Stimulated activated CD4-positive, alpha-beta T cell treated with anti-CD3 and anti-CD28 coated beads, Interleukin-12 subunit alpha, Interleukin-12 subunit beta, amount 100 ng/mL, for 24 hours (primary cell): ENCODE data around the gene PACS2.
"Not testable (repeated sequence)": the region's sequence is repeated elsewhere in the genome, so short reads cannot be mapped to it uniquely, and the experiment has no call there.

ENCODE experiments used
- DNase-seq, 2 experiments: peaks; one replicate each; pipeline ENCODE4 v3.0.0-alpha.2; 2020; ENCODE audit warnings: low read depth in 2 of 2

The PACS2 gene

GRCh38 chr14:105315941-105316576, 1.5 kb downstream of the PACS2 start:
- no peak for DNase-seq

- DNase-seq, result no peak
These were observed 2.0 kb downstream of the PACS2 start for GRCh38 chr14:105316577-105316941.

GRCh38 chr14:105316968-105317510, 2.5 kb downstream of the PACS2 start:
- no peak for DNase-seq

- DNase-seq, result no peak
These were observed 3.0 kb downstream of the PACS2 start for GRCh38 chr14:105317546-105317945.

GRCh38 chr14:105322791-105323556, 8.4 kb downstream of the PACS2 start:
- DNase-seq, result no peak

- no peak for DNase-seq
These were observed 9.1 kb downstream of the PACS2 start for GRCh38 chr14:105323663-105324062.

- DNase-seq, result no peak
These were observed 9.7 kb downstream of the PACS2 start for GRCh38 chr14:105324080-105324778.

- DNase-seq, result no peak
These were observed 10.3 kb downstream of the PACS2 start for GRCh38 chr14:105324871-105325270.

- no peak for DNase-seq
These were observed 10.8 kb downstream of the PACS2 start for GRCh38 chr14:105325303-105325702.

GRCh38 chr14:105325716-105326567, 11.4 kb downstream of the PACS2 start:
- no peak for DNase-seq

- DNase-seq, result no peak
These were observed 12.0 kb downstream of the PACS2 start for GRCh38 chr14:105326568-105326867.

- DNase-seq, result no peak
These were observed 12.5 kb downstream of the PACS2 start for GRCh38 chr14:105326891-105327694.

- DNase-seq, result not testable (repeated sequence)
These were observed 13.1 kb downstream of the PACS2 start for GRCh38 chr14:105327695-105328045.

- DNase-seq, result no peak
These were observed 13.6 kb downstream of the PACS2 start for GRCh38 chr14:105328070-105328677.

GRCh38 chr14:105328678-105329390, 14.3 kb downstream of the PACS2 start:
- no peak for DNase-seq

- DNase-seq, result no peak
These were observed 15.0 kb downstream of the PACS2 start for GRCh38 chr14:105329411-105330150.

- no peak for DNase-seq
These were observed 15.9 kb downstream of the PACS2 start for GRCh38 chr14:105330491-105330895.

- DNase-seq, result no peak
These were observed 17.2 kb downstream of the PACS2 start for GRCh38 chr14:105331575-105332349.
